ENCODE measurements around the gene CANT1. TPM values are rescaled to one million over a fixed set of nuclear protein-coding genes. Genes with fewer than 3 reads are reported as not detected.

CANT1 gene
- total and polyA plus RNA-seq, 2 of the 13 experiments (the other 11 are each of a cell fraction or from before 2014, with no cell fraction given), result 34.1 to 42.1 TPM

- TF ChIP-seq ZFP37 (CRISPR knock-in tag; IDR thresholded peaks at IDR 0.05; ENCODE audit: borderline replicate concordance), result no peak
- TF ChIP-seq NR2F2 (IDR thresholded peaks at IDR 0.05; ENCODE audit: borderline replicate concordance, low read depth), result peak; percentile 94
- peak; percentile 93 for TF ChIP-seq ZNF362 (CRISPR knock-in tag; IDR thresholded peaks at IDR 0.05; ENCODE audit: borderline replicate concordance)
- peak; percentile 83 for TF ChIP-seq THRA (CRISPR knock-in tag; IDR thresholded peaks at IDR 0.05; ENCODE audit: borderline replicate concordance)
- peak; percentile 94 for TF ChIP-seq ZNF431 (CRISPR knock-in tag; IDR thresholded peaks at IDR 0.05; ENCODE audit: borderline replicate concordance, low read depth)
- peak; percentile 13 for TF ChIP-seq YY1 (IDR thresholded peaks at IDR 0.05; ENCODE audit: insufficient read depth, insufficient replicate concordance, low read depth, low read length)
- TF ChIP-seq ZNF121 (CRISPR knock-in tag; IDR thresholded peaks at IDR 0.05), result peak; percentile 94
- TF ChIP-seq HNF1A (IDR thresholded peaks at IDR 0.05; ENCODE audit: low read depth), result no peak; the same call in 1 of the 2 replicates
- peak; percentile 40; the same call in 1 of the 2 replicates for TF ChIP-seq HNF1A (CRISPR knock-in tag; IDR thresholded peaks at IDR 0.05; ENCODE audit: borderline replicate concordance)
- peak; percentile 59; the same call in 1 of the 2 replicates for TF ChIP-seq NFIC (IDR thresholded peaks at IDR 0.05; ENCODE audit: low read length)
- peak; percentile 86 for TF ChIP-seq JUND (CRISPR knock-in tag; IDR thresholded peaks at IDR 0.05)
- TF ChIP-seq ZNF788 (CRISPR knock-in tag; IDR thresholded peaks at IDR 0.05; ENCODE audit: borderline replicate concordance), result peak; percentile 53
- TF ChIP-seq SOX6 (IDR thresholded peaks at IDR 0.05), result no peak
- peak; percentile 84 for TF ChIP-seq SOX6 (CRISPR knock-in tag; IDR thresholded peaks at IDR 0.05)
- peak; percentile 85; the same call in 1 of the 2 replicates for TF ChIP-seq ZNF292 (CRISPR knock-in tag; IDR thresholded peaks at IDR 0.05; ENCODE audit: borderline replicate concordance, low read depth)
- peak; percentile 95 for TF ChIP-seq GATAD2A (CRISPR knock-in tag; IDR thresholded peaks at IDR 0.05)
- peak; percentile 34 for TF ChIP-seq SMC3 (IDR thresholded peaks at IDR 0.05; ENCODE audit: low read length)
- peak; percentile 48; the same call in 1 of the 2 replicates for TF ChIP-seq FOXJ3 (CRISPR knock-in tag; IDR thresholded peaks at IDR 0.05; ENCODE audit: borderline replicate concordance)
- TF ChIP-seq ZBTB2 (CRISPR knock-in tag; IDR thresholded peaks at IDR 0.05; ENCODE audit: low read depth), result no peak
- peak in 1 of 2 experiments; percentile 60; a peak in 1 of 4 replicates for TF ChIP-seq KLF16 (CRISPR knock-in tag; IDR thresholded peaks at IDR 0.05)
Observed at GRCh38 chr17:78962345-78962983, 47.1 kb downstream of the CANT1 start (continued).
